OCI-LY7 (cell line): ENCODE results near the gene EIF5A. TPM values are rescaled to one million over a fixed set of nuclear protein-coding genes. Genes with fewer than 3 reads are reported as not detected.

ENCODE experiments used
- BruUV-seq: library from RNA; stranded (reverse); fragments of 400-500 nt; replicated peaks from 2 replicates; lab custom pipeline; 2021; lab: Mats Ljungman, UMichigan
- CTCF ChIA-PET: fragments of 300-600 bp; sonication (Branson Sonifier 250); formaldehyde crosslinking; loops from one replicate; lab custom pipeline; 2022; ENCODE audit warnings: antibody characterized with exemption; ENCODE audit not compliant: unreplicated experiment; lab: Charles Lee
- POLR2A ChIA-PET: fragments of 300-600 bp; sonication (Branson Sonifier 250); formaldehyde crosslinking; loops from one replicate; lab custom pipeline; 2022; ENCODE audit warnings: antibody characterized with exemption; lab: Charles Lee
- DNase-seq: peaks from one replicate; pipeline ENCODE4 v3.0.0-alpha.2; 2015; ENCODE audit warnings: low spot score
- H2AFZ ChIP-seq: fragments of 200-600 bp; sonication (generic), shearing (Covaris generic); 2 replicates; pipeline ENCODE4 v1.6.1; 2014; ENCODE audit warnings: mild to moderate bottlenecking, antibody characterized with exemption, low read length, moderate library complexity
- H3K27ac ChIP-seq: fragments of 200-600 bp; sonication (generic); 2 replicates; pipeline ENCODE4 v1.5.1; 2014; ENCODE audit warnings: mixed run types, low read depth, mild to moderate bottlenecking, moderate library complexity, low read length, inconsistent platforms; ENCODE audit not compliant: poor library complexity, severe bottlenecking
- H3K36me3 ChIP-seq: fragments of 200-600 bp; sonication (generic); 2 replicates; pipeline ENCODE4 v1.6.1; 2014; ENCODE audit warnings: mild to moderate bottlenecking, antibody characterized with exemption, low read length, moderate library complexity, mixed read lengths; ENCODE audit not compliant: insufficient read depth
- H3K4me1 ChIP-seq: fragments of 200-600 bp; sonication (generic); 2 replicates; pipeline ENCODE4 v1.5.1; 2014; ENCODE audit warnings: mild to moderate bottlenecking, low read length; ENCODE audit not compliant: insufficient read depth, poor library complexity, severe bottlenecking
- H3K4me2 ChIP-seq: fragments of 200-600 bp; sonication (generic); 2 replicates; pipeline ENCODE4 v1.6.1; 2014; ENCODE audit warnings: mild to moderate bottlenecking, low read length
- H3K4me3 ChIP-seq: fragments of 200-600 bp; sonication (generic); 2 replicates; pipeline ENCODE4 v1.5.1; 2014; ENCODE audit warnings: mild to moderate bottlenecking, low read depth, low read length; ENCODE audit not compliant: poor library complexity, severe bottlenecking
- H3K79me2 ChIP-seq: fragments of 200-600 bp; sonication (generic); 2 replicates; pipeline ENCODE4 v1.6.1; 2016; ENCODE audit warnings: low read depth, mild to moderate bottlenecking, low read length, moderate library complexity, mixed read lengths; ENCODE audit not compliant: insufficient read depth
- H3K9me2 ChIP-seq: fragments of 200-600 bp; sonication (generic); 2 replicates; pipeline ENCODE4 v1.6.1; 2016; ENCODE audit warnings: mild to moderate bottlenecking, low read length, mixed read lengths; ENCODE audit not compliant: insufficient read depth
- H3K9me3 ChIP-seq: fragments of 200-600 bp; sonication (generic); 2 replicates; pipeline ENCODE4 v1.6.1; 2014; ENCODE audit warnings: mild to moderate bottlenecking, mixed run types, low read length, mixed read lengths
- H4K20me1 ChIP-seq: fragments of 200-600 bp; sonication (generic); 2 replicates; pipeline ENCODE4 v1.6.1; 2014; ENCODE audit warnings: mild to moderate bottlenecking, antibody characterized with exemption, low read length, moderate library complexity, mixed read lengths; ENCODE audit not compliant: insufficient read depth
- EZH2phosphoT487 ChIP-seq: fragments of 200-600 bp; sonication (generic); IDR thresholded peaks from 2 replicates; pipeline ENCODE4 v1.6.1; 2018; ENCODE audit warnings: low read depth, borderline replicate concordance, mild to moderate bottlenecking, mixed run types, antibody characterized with exemption, low read length, moderate library complexity, mixed read lengths
- intact Hi-C: fragments of 100-400 bp; cut with micrococcal nuclease; formaldehyde crosslinking; loops from one replicate; pipeline ENCODE4 v1.10.0; 2022; ENCODE audit not compliant: unreplicated experiment
- total RNA-seq, 2 experiments: library from RNA; depleted of rRNA in 1 of 2; stranded (reverse); fragments of >200 nt in 1 of 2; shearing (Covaris generic) in 1 of 2; gene quantifications; 2 replicates each; pipeline ENCODE4 v1.2.3, GENCODE V29; 2014 to 2022
- TF ChIP-seq, protein P1 (sequence below): fragments of 200-600 bp; sonication (generic); conservative IDR thresholded peaks from 2 replicates; pipeline ENCODE4 v1.5.1; 2014; ENCODE audit warnings: mild to moderate bottlenecking, antibody characterized with exemption, low read length, moderate library complexity, mixed read lengths

EIF5A gene
- total RNA-seq, 2 experiments from 2014 or later: 491 to 803 TPM

- H2AFZ ChIP-seq: no peak overlapping the region
- POLR2A ChIA-PET: no interaction called here
- no peak for DNase-seq
- CTCF ChIA-PET: no interaction called here
- H3K9me3 ChIP-seq: no peaks in the 10 kb centered on the region
- no peak overlapping the region for H3K27ac ChIP-seq
- intact Hi-C loops: no loop called here
- H3K4me2 ChIP-seq: no peak overlapping the region
- H3K4me1 ChIP-seq: peaks cover 32% of the 10 kb centered on the region
- TF ChIP-seq EZH2phosphoT487: no peak
- TF ChIP-seq, protein P1, sequence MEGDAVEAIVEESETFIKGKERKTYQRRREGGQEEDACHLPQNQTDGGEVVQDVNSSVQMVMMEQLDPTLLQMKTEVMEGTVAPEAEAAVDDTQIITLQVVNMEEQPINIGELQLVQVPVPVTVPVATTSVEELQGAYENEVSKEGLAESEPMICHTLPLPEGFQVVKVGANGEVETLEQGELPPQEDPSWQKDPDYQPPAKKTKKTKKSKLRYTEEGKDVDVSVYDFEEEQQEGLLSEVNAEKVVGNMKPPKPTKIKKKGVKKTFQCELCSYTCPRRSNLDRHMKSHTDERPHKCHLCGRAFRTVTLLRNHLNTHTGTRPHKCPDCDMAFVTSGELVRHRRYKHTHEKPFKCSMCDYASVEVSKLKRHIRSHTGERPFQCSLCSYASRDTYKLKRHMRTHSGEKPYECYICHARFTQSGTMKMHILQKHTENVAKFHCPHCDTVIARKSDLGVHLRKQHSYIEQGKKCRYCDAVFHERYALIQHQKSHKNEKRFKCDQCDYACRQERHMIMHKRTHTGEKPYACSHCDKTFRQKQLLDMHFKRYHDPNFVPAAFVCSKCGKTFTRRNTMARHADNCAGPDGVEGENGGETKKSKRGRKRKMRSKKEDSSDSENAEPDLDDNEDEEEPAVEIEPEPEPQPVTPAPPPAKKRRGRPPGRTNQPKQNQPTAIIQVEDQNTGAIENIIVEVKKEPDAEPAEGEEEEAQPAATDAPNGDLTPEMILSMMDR: no peak
- H3K4me3 ChIP-seq: no peak overlapping the region
- no peaks in the 10 kb centered on the region for H3K36me3 ChIP-seq
- H3K9me2 ChIP-seq: no peaks in the 10 kb centered on the region
- no TSS peak for BruUV-seq
- no peaks in the 10 kb centered on the region for H3K79me2 ChIP-seq
- H4K20me1 ChIP-seq: no peaks in the 10 kb centered on the region
Measured at GRCh38 chr17:7279448-7279847, 28.0 kb upstream of the EIF5A start.

DNA sequence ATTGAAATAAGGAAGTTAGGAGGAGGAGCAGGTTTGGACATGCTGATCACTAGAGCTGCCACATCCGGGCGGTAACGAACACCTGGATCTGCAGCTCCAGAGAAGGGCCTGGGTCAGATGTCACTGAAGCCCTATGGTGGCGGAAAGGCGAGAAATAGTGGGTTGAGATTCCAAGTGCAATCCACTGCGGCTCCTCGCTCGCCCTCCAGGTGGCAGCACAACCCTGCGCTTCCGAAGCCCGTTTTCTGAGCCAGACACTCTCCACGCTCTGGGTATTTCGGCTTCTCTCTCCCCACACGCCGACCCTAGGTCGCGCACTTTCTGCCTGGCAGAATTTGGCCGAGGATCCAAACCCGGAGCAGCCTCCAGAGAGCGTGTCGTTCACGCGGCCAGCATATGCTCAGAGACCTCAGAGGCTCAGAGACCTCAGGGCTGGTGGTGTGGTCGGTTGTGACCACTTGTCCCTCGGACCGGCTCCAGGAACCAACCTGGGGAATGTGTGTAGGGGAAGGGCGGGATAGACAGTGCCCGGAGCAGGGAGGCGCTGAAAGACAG, 26.8 kb upstream of the EIF5A start:
- TF ChIP-seq, protein P1: peak; percentile 96
- TF ChIP-seq EZH2phosphoT487: no peak
- no peaks in the 10 kb centered on the region for H3K9me3 ChIP-seq
- peak overlapping the region; percentile 57 for H3K27ac ChIP-seq
- peak overlapping the region; percentile 85; the same call in 1 of the 2 replicates for H2AFZ ChIP-seq
- H3K4me2 ChIP-seq: peak overlapping the region; percentile 88
- BruUV-seq: no TSS peak
- ChIA-PET POLR2A (interaction anchor here (0.6 to 1.3 kb wide), 3 partner anchors 11 to 24 kb away, joined by 3 to 5 read pairs (median 3); no protein-coding TSS in a partner anchor), CTCF (interaction anchor here (0.5 to 1.0 kb wide), 3 partner anchors 16 to 203 kb away, joined by 3 to 4 read pairs (median 4); partner anchors contain the start of gene POLR2A)
- no peaks in the 10 kb centered on the region for H3K79me2 ChIP-seq
- H3K4me1 ChIP-seq: peaks cover 32% of the 10 kb centered on the region
- intact Hi-C loops: loop anchor here (1.0 to 2.0 kb wide), 5 partner anchors 16 to 235 kb away; partner anchors contain the start of genes ACAP1, KCTD11 and TMEM102
- no peaks in the 10 kb centered on the region for H4K20me1 ChIP-seq
- peak; percentile 92 for DNase-seq
- peak overlapping the region; percentile 59 for H3K4me3 ChIP-seq
- H3K9me2 ChIP-seq: no peaks in the 10 kb centered on the region
- no peaks in the 10 kb centered on the region for H3K36me3 ChIP-seq
